Measurements from ENCODE around the gene WDR74. TPM values are rescaled to one million over a fixed set of nuclear protein-coding genes. Genes with fewer than 3 reads are reported as not detected.

Gene WDR74
- total and polyA plus RNA-seq, 9 of the 15 experiments (the other 6 are each of a cell fraction or from before 2014, with no cell fraction given): 32.7 to 210 (median 114) TPM

DNA sequence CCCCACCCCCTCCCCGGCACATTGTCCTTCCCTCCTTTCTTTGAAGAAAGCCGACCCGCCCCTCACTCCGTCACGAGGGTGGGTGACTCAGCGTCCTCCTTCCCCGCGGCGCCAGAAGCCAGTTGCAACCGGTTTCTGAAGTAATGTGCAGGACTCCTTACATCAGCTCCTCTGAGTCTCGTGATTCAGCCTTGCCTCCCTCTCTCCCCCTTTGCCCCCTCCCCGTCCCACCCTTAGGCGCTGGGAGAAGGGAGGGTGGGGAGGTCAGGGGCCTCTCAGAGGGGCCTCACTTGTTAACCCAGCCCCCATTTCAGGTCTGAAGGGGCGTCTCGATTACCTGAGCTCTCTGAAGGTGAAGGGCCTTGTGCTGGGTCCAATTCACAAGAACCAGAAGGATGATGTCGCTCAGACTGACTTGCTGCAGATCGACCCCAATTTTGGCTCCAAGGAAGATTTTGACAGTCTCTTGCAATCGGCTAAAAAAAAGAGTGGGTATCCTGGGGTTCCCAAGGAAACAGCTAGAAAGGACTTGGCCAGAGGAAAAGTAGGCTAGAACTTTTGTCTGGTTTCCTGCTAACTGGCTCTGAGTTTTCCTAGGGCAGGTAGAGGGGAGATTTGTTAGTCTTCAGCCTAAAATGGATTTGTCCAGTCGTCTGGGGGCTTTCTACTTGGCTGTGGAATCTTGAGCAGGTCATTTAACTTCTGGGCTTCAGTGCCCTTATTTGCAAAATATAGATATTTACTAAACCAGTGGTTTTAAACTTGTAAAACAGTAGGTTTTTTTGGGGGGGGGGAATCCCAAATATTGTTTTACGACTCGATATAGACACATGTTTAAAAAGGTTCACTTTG lies 42.4 kb upstream of the WDR74 start (continued):
- TF ChIP-seq PHF8 (IDR thresholded peaks at IDR 0.05; ENCODE audit: borderline replicate concordance, low read length) (no peak), MYNN (IDR thresholded peaks at IDR 0.05) (no peak), MYNN (CRISPR knock-in tag; IDR thresholded peaks at IDR 0.05) (no peak), LCOR (CRISPR knock-in tag; IDR thresholded peaks at IDR 0.05) (0 out of 2 replicates have a peak, but pooled peaks have one; percentile 73), NR3C1 (CRISPR knock-in tag; IDR thresholded peaks at IDR 0.05) (no peak), JUNB (CRISPR knock-in tag; conservative IDR thresholded peaks at IDR 0.05) (peak; percentile 45; the same call in 1 of the 2 replicates), C11orf30 (IDR thresholded peaks at IDR 0.05; ENCODE audit: low read depth) (peak; percentile 87), FIP1L1 (IDR thresholded peaks at IDR 0.05; ENCODE audit: low read depth, low read length, poor library complexity, severe bottlenecking) (no peak), ZNF212 (CRISPR knock-in tag; IDR thresholded peaks at IDR 0.05) (no peak), ZNF217 (CRISPR knock-in tag; IDR thresholded peaks at IDR 0.05) (no peak), HOXB6 (CRISPR knock-in tag; IDR thresholded peaks at IDR 0.05; ENCODE audit: borderline replicate concordance) (no peak), CBX2 (IDR thresholded peaks at IDR 0.05; ENCODE audit: insufficient read depth, low read length, poor library complexity, severe bottlenecking) (no peak), ZFP30 (CRISPR knock-in tag; IDR thresholded peaks at IDR 0.05; ENCODE audit: borderline replicate concordance) (no peak)
- TF ChIP-seq, protein P1, sequence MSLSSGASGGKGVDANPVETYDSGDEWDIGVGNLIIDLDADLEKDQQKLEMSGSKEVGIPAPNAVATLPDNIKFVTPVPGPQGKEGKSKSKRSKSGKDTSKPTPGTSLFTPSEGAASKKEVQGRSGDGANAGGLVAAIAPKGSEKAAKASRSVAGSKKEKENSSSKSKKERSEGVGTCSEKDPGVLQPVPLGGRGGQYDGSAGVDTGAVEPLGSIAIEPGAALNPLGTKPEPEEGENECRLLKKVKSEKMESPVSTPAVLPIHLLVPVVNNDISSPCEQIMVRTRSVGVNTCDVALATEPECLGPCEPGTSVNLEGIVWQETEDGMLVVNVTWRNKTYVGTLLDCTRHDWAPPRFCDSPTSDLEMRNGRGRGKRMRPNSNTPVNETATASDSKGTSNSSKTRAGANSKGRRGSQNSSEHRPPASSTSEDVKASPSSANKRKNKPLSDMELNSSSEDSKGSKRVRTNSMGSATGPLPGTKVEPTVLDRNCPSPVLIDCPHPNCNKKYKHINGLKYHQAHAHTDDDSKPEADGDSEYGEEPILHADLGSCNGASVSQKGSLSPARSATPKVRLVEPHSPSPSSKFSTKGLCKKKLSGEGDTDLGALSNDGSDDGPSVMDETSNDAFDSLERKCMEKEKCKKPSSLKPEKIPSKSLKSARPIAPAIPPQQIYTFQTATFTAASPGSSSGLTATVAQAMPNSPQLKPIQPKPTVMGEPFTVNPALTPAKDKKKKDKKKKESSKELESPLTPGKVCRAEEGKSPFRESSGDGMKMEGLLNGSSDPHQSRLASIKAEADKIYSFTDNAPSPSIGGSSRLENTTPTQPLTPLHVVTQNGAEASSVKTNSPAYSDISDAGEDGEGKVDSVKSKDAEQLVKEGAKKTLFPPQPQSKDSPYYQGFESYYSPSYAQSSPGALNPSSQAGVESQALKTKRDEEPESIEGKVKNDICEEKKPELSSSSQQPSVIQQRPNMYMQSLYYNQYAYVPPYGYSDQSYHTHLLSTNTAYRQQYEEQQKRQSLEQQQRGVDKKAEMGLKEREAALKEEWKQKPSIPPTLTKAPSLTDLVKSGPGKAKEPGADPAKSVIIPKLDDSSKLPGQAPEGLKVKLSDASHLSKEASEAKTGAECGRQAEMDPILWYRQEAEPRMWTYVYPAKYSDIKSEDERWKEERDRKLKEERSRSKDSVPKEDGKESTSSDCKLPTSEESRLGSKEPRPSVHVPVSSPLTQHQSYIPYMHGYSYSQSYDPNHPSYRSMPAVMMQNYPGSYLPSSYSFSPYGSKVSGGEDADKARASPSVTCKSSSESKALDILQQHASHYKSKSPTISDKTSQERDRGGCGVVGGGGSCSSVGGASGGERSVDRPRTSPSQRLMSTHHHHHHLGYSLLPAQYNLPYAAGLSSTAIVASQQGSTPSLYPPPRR (CRISPR knock-in tag; IDR thresholded peaks at IDR 0.05; ENCODE audit: borderline replicate concordance): no peak
- TF ChIP-seq, protein P2, sequence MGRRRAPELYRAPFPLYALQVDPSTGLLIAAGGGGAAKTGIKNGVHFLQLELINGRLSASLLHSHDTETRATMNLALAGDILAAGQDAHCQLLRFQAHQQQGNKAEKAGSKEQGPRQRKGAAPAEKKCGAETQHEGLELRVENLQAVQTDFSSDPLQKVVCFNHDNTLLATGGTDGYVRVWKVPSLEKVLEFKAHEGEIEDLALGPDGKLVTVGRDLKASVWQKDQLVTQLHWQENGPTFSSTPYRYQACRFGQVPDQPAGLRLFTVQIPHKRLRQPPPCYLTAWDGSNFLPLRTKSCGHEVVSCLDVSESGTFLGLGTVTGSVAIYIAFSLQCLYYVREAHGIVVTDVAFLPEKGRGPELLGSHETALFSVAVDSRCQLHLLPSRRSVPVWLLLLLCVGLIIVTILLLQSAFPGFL (CRISPR knock-in tag; IDR thresholded peaks at IDR 0.05): no peak
- TF ChIP-seq, protein P3, sequence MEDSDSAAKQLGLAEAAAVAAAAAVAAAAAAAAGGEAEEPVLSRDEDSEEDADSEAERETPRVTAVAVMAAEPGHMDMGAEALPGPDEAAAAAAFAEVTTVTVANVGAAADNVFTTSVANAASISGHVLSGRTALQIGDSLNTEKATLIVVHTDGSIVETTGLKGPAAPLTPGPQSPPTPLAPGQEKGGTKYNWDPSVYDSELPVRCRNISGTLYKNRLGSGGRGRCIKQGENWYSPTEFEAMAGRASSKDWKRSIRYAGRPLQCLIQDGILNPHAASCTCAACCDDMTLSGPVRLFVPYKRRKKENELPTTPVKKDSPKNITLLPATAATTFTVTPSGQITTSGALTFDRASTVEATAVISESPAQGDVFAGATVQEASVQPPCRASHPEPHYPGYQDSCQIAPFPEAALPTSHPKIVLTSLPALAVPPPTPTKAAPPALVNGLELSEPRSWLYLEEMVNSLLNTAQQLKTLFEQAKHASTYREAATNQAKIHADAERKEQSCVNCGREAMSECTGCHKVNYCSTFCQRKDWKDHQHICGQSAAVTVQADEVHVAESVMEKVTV (CRISPR knock-in tag; IDR thresholded peaks at IDR 0.05): no peak
- TF ChIP-seq, protein P4, sequence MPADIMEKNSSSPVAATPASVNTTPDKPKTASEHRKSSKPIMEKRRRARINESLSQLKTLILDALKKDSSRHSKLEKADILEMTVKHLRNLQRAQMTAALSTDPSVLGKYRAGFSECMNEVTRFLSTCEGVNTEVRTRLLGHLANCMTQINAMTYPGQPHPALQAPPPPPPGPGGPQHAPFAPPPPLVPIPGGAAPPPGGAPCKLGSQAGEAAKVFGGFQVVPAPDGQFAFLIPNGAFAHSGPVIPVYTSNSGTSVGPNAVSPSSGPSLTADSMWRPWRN (IDR thresholded peaks at IDR 0.05; ENCODE audit: low read depth): no peak
- TF ChIP-seq, protein P5, sequence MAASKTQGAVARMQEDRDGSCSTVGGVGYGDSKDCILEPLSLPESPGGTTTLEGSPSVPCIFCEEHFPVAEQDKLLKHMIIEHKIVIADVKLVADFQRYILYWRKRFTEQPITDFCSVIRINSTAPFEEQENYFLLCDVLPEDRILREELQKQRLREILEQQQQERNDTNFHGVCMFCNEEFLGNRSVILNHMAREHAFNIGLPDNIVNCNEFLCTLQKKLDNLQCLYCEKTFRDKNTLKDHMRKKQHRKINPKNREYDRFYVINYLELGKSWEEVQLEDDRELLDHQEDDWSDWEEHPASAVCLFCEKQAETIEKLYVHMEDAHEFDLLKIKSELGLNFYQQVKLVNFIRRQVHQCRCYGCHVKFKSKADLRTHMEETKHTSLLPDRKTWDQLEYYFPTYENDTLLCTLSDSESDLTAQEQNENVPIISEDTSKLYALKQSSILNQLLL (CRISPR knock-in tag; IDR thresholded peaks at IDR 0.05; ENCODE audit: borderline replicate concordance): no peak

Measured in K562 (cell line).